OCI-LY1 (cell line): Measurements from ENCODE around the gene LCNL1.

Source experiments
- EZH2 ChIP-seq: fragments of 200-600 bp; sonication (generic), shearing (Covaris generic); IDR thresholded peaks from 2 replicates; pipeline ENCODE4 v1.8.0; 2017; ENCODE audit warnings: borderline replicate concordance, mixed run types, mild to moderate bottlenecking, antibody characterized with exemption, low read length, moderate library complexity, mixed read lengths
- TF ChIP-seq, protein P1 (sequence below): fragments of 200-600 bp; sonication (generic), shearing (Covaris generic); IDR thresholded peaks from 2 replicates; pipeline ENCODE4 v1.5.1; 2017; ENCODE audit warnings: mild to moderate bottlenecking, antibody characterized with exemption, low read length, moderate library complexity, mixed read lengths

DNA sequence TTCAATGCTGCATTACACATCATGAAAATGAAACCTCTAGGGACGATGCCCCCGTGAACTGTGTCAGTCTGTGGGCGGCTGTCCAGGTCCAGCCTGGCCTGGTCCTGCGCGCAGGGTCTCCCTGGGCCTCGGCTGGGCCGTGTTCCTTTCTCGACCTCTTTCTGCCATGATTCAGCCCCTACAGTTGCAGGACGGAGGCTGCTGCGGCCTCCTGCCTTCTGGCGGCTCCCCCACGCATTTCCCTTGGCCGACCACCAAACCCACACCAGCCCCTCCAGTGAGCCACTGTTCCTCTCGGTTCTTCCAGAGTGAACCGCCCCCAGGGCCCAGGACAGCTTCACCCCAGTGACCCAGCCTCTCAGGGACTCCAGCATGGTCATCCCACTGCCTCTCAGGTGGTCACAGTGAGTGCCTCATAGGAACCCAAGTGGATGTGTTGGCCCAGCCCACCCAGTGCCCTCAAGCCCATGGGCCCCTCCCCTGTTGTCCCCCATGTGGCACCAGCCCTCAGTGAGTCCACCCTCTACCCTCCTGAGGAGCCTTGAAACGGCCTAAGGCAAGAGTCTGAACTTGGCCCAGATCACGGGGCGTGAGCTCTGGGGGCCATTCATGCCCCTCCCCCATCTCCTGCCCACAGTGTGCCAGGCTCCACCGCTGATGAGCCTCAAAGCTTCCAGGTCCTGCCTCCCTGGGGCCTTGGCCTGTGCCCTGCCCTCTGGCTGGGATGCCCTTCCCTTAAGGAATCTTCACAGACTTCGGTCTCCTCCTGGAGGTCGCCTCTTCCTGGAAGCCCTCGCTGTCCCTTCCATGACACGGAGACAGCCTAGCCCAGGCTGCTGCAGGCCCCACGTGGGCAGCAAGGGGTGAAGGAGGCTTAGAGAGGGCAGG, 23.6 kb downstream of the LCNL1 start:
- TF ChIP-seq, protein P1, sequence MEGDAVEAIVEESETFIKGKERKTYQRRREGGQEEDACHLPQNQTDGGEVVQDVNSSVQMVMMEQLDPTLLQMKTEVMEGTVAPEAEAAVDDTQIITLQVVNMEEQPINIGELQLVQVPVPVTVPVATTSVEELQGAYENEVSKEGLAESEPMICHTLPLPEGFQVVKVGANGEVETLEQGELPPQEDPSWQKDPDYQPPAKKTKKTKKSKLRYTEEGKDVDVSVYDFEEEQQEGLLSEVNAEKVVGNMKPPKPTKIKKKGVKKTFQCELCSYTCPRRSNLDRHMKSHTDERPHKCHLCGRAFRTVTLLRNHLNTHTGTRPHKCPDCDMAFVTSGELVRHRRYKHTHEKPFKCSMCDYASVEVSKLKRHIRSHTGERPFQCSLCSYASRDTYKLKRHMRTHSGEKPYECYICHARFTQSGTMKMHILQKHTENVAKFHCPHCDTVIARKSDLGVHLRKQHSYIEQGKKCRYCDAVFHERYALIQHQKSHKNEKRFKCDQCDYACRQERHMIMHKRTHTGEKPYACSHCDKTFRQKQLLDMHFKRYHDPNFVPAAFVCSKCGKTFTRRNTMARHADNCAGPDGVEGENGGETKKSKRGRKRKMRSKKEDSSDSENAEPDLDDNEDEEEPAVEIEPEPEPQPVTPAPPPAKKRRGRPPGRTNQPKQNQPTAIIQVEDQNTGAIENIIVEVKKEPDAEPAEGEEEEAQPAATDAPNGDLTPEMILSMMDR: no peak
- no peak for TF ChIP-seq EZH2
